Posterior cingulate gyrus (tissue), 11 donors: ENCODE data around the gene TNPO2.

Source experiments
- DNase-seq, 10 donors: peaks; one replicate each; pipeline versions ENCODE4 v3.0.0 to v3.0.0-alpha.2; 2020 to 2021; ENCODE audit warnings: mixed read lengths in 3 of 10
- intact Hi-C: fragments of 100-400 bp; cut with DNase I; formaldehyde crosslinking; loops from one replicate; pipeline ENCODE4 v1.15.1; 2023

TNPO2 gene

GRCh38 chr19:12723641-12724426 is at the start of gene TNPO2:
TNPO2 (minus strand) TSS chr19:12723932; CDS start chr19:12720977, 2,955 bp downstream.
- DNase-seq, result peak; percentile 43 to 93 (median 66)
- intact Hi-C loops, result no loop called here

- DNase-seq, result no peak
- intact Hi-C loops, result no loop called here
These were observed 48.6 kb upstream of the TNPO2 start for GRCh38 chr19:12772323-12772722.

DNA sequence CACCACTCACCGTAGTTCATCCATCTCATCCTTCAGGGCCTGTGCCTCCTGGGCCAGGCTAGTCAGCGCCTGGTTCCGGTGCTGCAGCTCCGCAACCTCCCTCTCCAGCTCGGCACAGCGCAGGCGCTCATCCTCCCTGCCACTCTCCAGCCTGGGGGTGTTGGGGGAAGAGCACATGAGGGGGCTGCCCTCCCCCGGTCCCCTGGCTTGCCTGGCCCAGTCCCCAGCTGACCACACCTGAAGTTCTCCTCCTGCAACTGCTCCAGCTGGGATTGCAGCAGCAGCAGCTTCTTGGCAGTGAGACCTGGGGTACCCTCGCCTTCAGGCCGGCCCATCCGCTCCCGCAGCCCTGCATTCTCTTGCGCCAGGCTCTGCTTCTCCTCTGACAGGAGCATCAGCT is 47.2 kb upstream of the TNPO2 start:
- DNase-seq, result peak in 1 of 10 donors; percentile 66
- intact Hi-C loops, result no loop called here

GRCh38 chr19:12769689-12770088 is 46.0 kb upstream of the TNPO2 start:
- intact Hi-C loops, result no loop called here
- no peak for DNase-seq

- intact Hi-C loops, result no loop called here
These were observed 43.9 kb upstream of the TNPO2 start for GRCh38 chr19:12767666-12768065.

DNA sequence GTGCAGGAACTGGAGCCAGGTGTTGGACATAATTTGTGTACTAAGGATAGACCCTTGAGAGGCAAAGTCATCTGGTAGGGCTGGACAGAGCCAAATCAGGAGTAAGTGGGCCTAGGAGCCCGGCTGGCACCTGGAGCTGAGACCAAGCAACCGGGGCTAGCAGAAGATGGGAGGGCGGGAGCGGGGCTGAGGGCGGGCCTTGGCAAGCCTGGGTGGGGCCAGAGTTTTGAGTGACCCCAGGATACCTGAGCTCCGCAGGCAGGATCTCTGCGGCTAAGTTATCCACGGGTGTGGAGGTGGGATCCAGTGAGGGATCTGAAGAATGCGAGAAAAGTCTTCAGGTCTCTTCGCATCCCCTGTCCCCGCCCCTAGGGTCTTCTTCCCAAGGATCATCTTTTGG is 43.4 kb upstream of the TNPO2 start:
- intact Hi-C loops, result no loop called here
- peak in 1 of 10 donors; percentile 39 for DNase-seq

More at GRCh38 chr19:12767666-12768065, 43.9 kb upstream of the TNPO2 start:
- peak in 1 of 10 donors; percentile 72 for DNase-seq

DNA sequence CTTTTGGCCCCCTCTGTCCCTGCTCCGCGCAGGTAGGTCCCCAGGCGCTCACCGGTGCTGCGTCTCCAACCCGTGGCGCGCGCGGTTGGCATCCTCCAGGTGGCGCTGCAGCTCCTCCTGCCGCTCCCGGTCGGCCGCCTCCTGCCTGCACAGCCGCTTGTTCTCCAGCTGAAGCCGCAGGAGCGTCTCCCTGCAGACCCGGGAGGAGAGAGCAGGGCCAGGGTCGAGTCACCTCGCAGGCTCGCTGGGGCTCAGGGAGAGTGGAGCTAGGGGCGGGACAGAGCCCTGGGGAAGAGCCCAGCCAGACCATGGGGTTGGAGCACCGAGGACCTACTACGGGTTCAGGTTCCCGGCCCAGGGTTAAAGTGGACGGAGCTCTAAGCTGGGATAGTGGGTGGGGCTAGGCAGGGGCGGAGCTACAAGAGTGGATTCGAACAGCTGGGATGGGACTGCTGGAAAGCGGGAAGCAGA is 42.4 kb upstream of the TNPO2 start:
- DNase-seq, result peak in 9 of 10 donors; percentile 41 to 97 (median 77)
- intact Hi-C loops, result no loop called here

GRCh38 chr19:12764698-12765097 is 41.0 kb upstream of the TNPO2 start:
- intact Hi-C loops, result loop anchor here (5.0 kb wide), 1 partner anchor 38 kb away; the partner anchor contains the start of genes PRDX2 and THSD8
- DNase-seq, result peak in 1 of 10 donors; percentile 56

- intact Hi-C loops, result loop anchor here (5.0 kb wide), 1 partner anchor 39 kb away; the partner anchor contains the start of genes PRDX2 and THSD8
- no peak for DNase-seq
These were observed 39.4 kb upstream of the TNPO2 start for GRCh38 chr19:12763100-12763499.

GRCh38 chr19:12759686-12760085 is 36.0 kb upstream of the TNPO2 start:
- no peak for DNase-seq
- intact Hi-C loops, result loop anchor here (5.0 kb wide), 1 partner anchor 43 kb away; the partner anchor contains the start of genes PRDX2 and THSD8

- DNase-seq, result peak in 9 of 10 donors; percentile 29 to 96 (median 60)
- intact Hi-C loops, result no loop called here
These were observed 34.0 kb upstream of the TNPO2 start for GRCh38 chr19:12757544-12758274.

GRCh38 chr19:12756150-12756883 is 32.6 kb upstream of the TNPO2 start:
- intact Hi-C loops, result no loop called here
- no peak for DNase-seq

GRCh38 chr19:12754465-12755196 is 30.9 kb upstream of the TNPO2 start:
- no peak for DNase-seq
- intact Hi-C loops, result no loop called here

DNA sequence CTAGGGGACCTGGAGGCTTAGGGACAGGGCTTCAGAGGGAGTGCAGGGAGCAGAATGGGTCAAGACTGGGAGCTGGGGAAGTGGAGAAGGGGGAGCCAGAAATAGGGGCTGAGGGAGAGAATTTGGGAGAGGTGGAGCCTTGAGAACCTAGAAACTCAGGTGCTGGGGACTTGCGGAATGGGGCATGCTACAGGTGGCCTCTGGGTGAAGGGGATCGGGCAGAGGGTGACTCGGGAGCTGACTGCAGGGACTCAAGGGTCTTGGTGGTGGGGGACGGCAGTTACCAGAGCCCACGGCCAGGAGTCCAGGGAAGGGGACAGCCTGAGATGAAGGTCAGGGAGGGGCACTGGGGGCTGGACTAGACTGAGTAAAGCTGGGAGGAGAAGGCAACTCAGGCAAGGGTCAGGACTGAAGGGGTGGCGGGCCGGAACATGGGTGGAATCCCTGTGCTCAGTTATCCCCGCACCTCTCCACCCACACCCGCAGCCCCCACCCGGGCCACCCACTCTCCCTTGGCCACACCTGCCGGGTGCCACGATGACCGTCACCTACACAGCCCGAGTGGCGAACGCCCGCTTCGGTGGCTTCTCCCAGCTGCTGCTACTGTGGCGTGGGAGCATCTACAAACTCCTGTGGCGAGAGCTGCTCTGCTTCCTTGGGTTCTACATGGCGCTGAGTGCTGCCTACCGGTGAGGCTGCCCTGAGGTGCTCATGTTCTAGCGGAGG is 28.5 kb upstream of the TNPO2 start:
- no peak for DNase-seq
- intact Hi-C loops, result no loop called here

DNA sequence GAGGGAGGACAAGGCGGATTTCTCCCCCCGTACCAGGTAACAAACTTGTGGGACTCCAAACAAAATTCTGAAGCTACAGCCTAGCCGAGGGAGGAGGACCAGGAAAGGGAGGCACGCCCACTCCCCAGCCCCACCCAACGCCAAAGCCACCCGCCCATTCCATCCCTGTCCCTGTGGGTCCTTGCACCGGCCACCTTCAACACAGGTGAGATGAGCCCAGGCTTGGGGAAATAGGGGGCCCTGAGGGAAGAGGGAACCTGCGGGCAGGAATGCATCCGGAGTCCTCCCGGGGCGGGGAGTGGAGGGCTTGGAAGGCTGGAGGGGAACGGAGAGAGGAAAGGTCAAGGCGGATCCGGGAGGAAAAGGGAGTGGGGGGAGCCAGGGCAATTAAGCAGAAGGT is 27.9 kb upstream of the TNPO2 start, which contains the start of gene BEST2:
Gene BEST2, plus strand, starts transcription at position 157 of the 400 bp plus-strand sequence. CDS start 802 bp downstream, outside the sequence.
- DNase-seq, result no peak
- intact Hi-C loops, result no loop called here

DNA sequence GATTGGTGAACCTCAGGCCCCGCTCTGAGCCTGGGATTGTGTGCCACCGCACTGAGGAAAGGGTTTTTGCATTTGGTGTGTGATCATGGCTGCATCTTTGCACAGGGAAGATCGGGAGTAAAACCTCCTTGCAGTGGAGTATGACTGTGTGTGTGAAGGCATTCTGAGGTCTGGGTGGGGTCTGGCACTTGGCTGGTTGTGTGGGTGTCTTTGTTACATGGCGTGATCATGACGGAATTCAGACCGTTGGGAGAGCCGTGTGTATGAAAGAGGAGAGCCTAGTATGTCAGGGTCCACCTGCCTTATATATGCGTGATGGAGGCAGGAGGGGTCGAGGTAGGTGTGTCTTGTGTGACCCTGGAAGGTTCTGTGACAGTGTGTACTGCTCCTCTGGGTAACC is 27.1 kb upstream of the TNPO2 start:
- no peak for DNase-seq
- intact Hi-C loops, result no loop called here

DNA sequence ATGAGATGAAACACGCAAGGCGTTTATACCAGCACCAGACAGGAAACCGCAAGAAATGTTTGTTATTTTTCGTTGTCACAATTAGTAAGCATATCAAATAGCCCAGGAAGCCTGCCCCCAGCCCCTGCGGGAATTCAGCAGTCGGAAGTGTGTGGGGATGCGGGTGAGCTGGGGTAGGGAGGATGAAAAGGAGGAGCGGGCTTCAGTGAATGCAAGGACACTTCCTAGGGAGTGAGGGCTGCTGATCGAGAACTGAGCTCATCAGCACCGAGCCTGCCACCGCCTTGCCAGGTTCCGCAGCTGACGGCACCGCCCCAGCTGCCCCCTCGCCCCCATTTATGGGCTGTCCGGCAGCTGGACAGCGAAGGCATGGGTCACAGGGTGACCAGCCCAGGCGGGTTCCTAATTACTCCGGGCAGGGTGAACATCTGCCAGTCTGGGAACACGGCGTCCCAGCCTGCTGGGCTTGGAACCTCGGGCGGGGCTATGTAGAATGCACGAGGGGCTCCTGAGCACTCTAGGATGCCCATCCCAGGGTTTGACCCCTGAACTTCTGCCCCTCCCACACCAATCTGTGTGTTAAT is 26.3 kb upstream of the TNPO2 start:
- intact Hi-C loops, result no loop called here

DNA sequence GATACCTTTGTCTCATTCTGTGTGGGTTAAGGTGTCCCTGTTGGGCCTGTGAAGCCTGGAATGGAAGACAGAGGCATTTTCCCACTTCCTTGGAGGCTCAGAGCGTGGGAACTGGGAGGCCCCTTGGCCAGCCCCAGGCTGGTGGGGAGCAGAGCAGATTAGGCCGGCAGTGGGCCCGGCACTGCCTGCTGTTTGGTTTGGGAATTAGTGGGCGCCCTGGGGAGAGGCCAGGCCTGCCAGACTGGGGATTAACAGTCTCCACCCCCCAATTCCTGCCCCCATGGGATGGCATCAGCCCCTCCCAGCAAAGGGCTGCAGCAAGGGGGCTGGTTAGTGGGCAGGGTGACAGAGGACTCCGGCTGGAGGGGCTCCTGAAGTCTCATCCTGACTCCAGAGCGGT is 24.8 kb upstream of the TNPO2 start:
- intact Hi-C loops, result no loop called here
- DNase-seq, result no peak

More for the DNA sequence above, 26.3 kb upstream of the TNPO2 start:
- DNase-seq, result no peak
